Activated CD8-positive, alpha-beta memory T cell treated with anti-CD3 and anti-CD28 coated beads for 36 hours (primary cell): Measurements from ENCODE around the gene TIAM1. TPM values are rescaled to one million over a fixed set of nuclear protein-coding genes. Genes with fewer than 3 reads are reported as not detected.

Source experiments
- CTCF ChIA-PET: fragments of 350-600 bp; sonication (Branson Sonifier 250); formaldehyde crosslinking; loops from one replicate; lab custom pipeline; 2021; ENCODE audit warnings: antibody characterized with exemption; lab: Charles Lee
- POLR2A ChIA-PET: fragments of 350-600 bp; sonication (Branson Sonifier 250); formaldehyde crosslinking; loops from one replicate; lab custom pipeline; 2021; ENCODE audit warnings: antibody characterized with exemption; lab: Charles Lee
- total RNA-seq, 2 experiments: library from RNA; stranded (reverse); gene quantifications; one replicate each; pipeline ENCODE4 v1.2.3, GENCODE V29; 2021

TIAM1 gene
- total RNA-seq, 2 experiments from 2014 or later = 28.8 to 31.0 TPM

DNA sequence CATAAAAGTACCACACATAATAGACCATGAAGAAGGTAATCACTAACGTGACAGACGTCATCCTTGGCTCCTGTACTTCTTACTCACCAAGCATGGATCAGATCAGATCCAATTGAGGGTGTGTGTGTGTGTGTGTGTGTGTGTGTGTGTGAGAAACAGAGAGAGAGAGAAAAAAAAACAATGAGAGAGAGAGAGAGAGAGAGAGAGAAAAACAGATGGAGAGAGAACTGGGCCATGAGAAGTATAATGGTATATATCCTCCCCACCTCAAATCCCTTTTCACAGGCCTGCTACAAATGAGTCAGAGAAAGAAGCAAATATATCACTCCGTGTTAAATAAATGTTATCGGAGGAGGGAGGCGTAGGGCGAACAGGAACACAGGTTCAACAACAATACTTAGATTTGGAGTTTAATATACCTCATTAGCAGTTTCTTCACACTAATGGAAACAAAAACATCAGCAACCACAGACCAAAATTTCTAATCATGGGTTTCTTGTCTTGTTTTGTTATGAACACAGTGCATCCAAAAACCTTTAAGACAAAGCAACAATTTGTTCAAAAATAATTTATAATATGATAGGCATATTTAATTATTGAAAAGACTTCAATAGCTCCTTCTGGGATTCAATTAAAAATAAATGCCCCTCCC, 45.3 kb downstream of the TIAM1 start:
- CTCF ChIA-PET = interaction anchor here (1.3 kb wide), 1 partner anchor 11 kb away, joined by 3 read pairs; no protein-coding TSS in a partner anchor
- POLR2A ChIA-PET = interaction anchor here (0.6 kb wide), 1 partner anchor 110 kb away, joined by 9 read pairs; no protein-coding TSS in a partner anchor

DNA sequence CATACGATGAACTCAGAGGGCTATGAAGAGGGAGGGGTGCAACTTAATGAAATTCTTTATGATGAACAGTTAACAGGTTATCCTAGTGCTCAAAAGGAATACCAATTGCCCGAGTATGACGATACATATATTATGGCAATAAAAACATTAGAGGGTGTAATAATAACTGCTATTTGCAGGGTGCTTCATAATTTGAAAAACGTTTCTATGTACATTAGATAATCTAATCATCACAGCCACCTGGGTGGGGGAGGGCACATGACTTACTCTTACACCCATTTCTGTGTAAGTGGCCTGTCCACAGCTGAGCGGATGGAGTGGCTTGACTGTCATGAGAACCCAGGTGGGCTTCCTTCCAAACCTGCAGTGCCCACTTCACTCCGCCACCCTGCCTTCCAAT, 46.3 kb downstream of the TIAM1 start:
- POLR2A ChIA-PET = no interaction called here
- CTCF ChIA-PET = no interaction called here

DNA sequence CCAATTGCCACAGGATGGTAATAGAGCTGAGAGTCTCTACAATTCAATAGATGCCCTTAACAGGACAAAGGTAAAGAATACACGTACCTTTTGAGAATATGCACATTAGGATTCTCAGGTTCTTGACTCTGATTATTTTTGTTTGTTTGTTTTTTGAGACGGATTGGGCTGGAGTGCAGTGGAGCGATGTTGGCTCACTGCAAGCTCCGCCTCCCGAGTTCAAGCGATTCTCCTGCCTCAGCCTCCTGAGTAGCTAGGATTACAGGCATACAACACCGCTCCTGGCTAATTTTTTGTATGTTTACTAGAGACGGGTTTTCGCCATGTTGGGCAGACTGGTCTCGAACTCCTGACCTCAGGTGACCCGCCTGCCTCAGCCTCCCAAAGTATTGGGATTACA, 48.4 kb downstream of the TIAM1 start:
- CTCF ChIA-PET = no interaction called here
- POLR2A ChIA-PET = no interaction called here

DNA sequence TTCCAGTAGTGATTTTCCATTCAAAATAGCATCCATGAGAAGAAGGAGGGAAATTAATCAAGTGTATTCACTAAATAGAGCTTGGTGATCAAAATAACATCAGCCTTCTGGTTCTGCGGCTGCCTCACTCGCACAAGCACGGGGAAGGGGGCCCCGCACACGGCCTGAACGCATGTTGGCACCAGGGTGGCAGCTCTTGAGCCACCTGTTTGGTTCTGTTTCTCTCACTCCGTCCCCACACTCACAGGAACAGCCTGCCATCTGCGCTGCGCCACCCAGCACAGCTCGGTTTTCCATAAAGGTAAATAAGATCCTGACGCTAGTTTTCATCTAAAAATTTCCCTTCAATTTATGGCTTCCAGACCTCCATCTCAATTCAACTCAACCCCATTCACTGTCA, 49.4 kb downstream of the TIAM1 start:
- ChIA-PET CTCF (interaction anchor here (1.6 kb wide), 1 partner anchor 286 kb away, joined by 4 read pairs; no protein-coding TSS in a partner anchor), POLR2A (no interaction called here)

DNA sequence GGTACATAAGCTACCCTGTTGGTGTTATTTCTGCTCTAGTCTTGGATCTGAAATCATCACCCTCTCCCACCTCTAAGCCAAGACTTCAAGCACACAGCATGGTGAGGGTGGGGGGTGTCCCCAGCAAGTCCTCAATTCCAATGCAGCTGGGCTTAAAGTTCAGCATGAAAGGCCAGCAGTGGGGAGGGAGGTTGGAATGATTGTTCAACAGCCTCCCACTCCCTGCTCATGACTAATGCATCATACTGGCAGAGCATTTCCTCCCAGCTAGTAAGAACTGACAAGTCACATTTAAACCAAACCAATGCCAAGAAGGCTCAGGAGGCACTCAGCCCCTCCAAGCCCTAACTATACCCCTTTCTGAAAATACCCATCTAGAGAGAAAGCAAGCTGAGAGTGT, 50.1 kb downstream of the TIAM1 start:
- ChIA-PET POLR2A (no interaction called here), CTCF (interaction anchor here (1.6 kb wide), 1 partner anchor 287 kb away, joined by 4 read pairs; no protein-coding TSS in a partner anchor)

DNA sequence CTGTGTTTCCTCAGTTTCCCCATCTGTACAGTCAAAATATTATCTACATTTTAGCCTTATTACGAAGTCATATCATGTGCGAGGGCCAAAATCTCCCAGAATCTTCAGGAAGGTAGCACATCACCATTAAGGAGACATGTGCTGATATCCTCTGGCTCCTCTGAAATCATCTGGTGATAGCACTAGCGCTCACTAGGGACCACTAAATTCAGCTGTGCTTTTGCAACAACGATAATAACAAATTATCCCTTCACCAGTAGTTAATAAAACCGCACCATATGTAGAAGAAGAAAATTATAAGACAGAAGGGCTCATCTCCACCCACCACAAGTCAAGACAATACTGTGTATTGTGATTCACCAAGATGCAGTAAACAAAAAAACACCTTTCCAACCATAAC, 53.3 kb downstream of the TIAM1 start:
- ChIA-PET POLR2A (no interaction called here), CTCF (no interaction called here)

DNA sequence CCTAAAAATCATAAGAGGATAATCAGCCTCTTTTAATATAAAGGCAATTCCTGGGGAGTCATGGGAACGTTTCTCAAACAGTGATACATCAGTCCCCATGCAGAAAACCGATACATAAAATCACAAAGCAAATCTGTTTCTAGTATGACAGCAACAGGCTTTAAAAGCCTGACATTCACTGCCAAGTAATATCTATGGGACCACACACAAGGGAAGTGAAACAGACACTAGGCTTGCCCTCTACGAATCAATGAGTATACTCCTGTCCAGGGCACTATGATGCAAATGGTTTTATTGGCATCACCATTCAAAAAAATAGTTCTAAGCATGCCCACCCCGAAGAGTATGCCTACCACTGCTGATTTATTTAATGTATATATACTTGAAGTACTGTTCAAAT, 54.4 kb downstream of the TIAM1 start:
- POLR2A ChIA-PET = no interaction called here
- CTCF ChIA-PET = no interaction called here

DNA sequence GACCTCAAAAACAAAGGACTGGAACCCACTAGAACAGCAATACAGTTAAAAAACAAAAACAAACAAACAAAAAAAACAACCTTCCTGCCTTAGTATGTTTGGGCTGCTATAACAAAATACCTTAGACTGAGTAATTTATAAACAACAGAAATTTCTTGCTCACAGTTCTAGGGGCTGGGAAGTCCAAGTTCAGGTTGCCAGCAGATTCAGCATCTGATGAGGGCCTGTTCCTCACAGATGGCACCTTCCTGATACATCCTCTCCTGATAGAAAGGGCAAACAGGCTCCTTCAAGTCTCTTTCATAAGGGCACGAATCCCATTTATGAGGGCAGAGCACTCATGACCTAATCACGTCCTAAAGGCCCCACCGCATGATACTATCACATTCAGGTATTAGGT, 55.9 kb downstream of the TIAM1 start:
- POLR2A ChIA-PET = no interaction called here
- CTCF ChIA-PET = no interaction called here

DNA sequence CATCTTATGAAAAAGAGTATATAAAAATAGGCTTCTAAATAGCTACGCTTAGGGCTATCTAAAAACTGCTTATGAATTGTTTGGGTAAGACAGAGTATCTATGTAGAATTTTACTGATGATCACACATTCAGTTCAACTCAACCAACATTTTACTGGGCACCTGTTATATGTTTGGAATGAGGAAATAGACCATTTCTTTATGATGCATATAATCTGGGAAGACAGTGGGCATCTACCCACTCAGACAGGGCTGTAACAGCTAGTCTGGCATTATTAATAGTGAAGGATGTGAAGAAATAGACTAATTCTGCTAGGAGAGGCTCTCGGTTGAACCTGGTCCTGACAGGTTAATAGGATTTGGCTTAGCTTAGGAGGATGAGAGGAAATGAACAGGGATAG, 56.9 kb downstream of the TIAM1 start:
- ChIA-PET POLR2A (no interaction called here), CTCF (interaction anchor here (0.6 to 1.1 kb wide), 3 partner anchors 12 to 833 kb away, joined by 3 read pairs; no protein-coding TSS in a partner anchor)

DNA sequence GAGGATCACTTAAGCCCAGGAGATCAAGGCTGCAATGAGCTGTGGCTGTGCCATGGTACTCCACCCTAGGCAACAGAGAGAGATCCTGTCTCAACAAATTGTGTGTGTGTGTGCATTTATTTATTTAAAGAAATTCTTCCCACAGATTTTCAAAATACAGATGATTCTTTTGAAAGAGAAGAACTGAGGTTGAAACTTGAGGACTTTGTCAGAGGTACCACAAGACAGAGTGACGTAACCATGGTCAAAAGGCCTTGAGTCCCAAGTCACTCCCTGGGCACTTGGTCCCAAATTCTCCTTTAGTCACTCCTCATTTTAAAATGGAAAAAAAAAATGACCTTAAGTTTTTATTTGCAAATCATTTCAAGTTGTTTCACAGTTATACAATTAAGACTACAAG, 57.4 kb downstream of the TIAM1 start:
- POLR2A ChIA-PET = no interaction called here
- CTCF ChIA-PET = interaction anchor here (0.6 to 1.1 kb wide), 2 partner anchors 13 to 49 kb away, joined by 3 read pairs; no protein-coding TSS in a partner anchor

DNA sequence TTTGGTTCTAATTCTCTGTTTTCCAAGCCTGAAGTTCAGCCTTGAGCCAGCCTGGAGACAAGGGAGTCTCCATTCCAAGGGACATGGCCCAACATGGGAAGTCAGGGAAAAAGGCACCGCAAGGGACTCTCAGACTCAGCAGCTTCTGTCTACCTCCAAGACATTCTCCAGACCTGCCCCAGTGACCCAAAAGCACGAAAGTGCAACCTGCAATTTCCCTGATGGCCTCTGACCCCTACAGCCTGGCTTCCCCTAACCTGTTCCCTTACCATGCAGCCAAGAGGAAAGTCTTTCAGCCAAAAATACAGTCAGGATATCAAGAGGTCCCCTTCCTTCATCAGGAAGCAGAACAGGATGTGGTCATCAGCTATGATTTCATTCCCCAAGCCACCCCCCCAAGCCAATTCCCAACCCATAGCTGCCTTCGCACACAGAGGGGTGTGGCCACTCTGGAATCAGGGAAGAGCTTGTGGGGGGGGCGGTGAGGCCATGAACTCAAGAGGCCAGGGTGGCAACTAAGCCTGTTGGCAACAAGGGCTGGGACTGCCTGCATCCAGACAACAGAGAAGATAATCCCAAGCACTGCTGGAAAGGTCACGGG, 59.2 kb downstream of the TIAM1 start:
- ChIA-PET POLR2A (interaction anchor here (0.6 kb wide), 1 partner anchor 175 kb away, joined by 3 read pairs; no protein-coding TSS in a partner anchor), CTCF (no interaction called here)

DNA sequence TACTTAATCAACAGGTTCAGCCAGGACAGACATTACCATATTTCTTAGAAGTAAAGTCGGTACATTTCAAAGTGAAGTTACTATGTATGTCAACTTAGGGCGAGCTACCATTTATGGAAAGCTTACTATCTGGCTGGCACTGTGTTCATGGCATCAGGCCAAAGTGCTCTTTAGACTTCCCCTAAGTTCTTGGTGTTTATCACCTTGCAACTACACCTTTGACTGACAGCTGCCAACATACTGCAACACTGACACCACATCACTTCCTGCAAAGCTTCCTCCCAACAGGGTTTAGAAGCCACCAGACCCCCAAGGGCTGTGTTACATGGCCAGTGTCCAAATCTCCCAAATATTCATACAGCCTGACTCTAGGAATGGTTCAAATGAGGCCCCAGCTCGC, 61.0 kb downstream of the TIAM1 start:
- CTCF ChIA-PET = no interaction called here

DNA sequence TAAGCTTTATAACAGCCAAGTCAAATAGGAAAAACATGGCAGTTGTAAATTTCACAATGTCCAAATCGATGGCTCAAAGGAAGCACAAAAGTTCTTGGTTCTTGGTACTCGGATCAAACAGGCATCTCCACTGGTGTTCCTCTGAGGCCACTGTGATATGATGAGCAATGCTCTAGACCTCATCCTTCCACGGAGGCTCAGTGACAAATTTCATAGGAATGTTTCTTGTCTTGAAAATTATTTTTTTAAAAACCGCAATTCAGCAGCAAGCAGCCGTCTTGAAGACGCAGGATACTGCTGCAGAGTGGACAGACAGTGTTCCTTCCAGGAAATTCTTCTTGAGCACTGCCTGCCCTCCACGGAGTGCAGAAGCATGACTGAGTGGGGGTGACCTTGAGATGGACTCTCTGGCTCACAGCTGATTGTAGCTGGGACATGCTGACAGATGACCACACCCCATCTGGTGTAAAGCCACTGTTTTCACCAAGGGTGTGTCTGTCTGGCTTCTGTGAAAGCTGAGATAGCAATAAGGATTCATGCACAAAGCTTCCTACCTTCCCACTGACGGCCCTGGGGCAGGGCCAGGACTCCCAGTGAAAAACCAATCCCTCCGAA, 61.9 kb downstream of the TIAM1 start:
- POLR2A ChIA-PET = no interaction called here
- CTCF ChIA-PET = no interaction called here

More for the DNA sequence above, 61.0 kb downstream of the TIAM1 start:
- POLR2A ChIA-PET = no interaction called here

DNA sequence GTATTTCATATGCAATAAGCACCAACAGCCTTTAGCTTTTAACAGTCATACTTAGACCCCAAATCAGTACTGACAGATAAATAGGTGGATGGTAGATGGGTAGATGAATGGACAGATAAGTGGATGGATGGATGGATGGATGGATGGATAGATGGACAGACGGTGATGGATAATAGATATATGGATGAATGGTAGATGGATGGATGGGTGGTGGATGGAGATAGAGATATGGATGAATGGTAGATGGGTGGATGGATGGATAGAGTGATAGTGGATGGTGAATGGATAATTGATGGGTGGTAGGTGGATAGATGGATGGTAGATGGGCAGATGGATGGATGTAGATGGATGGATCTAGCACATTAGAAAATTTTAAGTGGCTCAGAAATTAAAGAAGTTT, 62.5 kb downstream of the TIAM1 start:
- POLR2A ChIA-PET = no interaction called here
- CTCF ChIA-PET = no interaction called here

DNA sequence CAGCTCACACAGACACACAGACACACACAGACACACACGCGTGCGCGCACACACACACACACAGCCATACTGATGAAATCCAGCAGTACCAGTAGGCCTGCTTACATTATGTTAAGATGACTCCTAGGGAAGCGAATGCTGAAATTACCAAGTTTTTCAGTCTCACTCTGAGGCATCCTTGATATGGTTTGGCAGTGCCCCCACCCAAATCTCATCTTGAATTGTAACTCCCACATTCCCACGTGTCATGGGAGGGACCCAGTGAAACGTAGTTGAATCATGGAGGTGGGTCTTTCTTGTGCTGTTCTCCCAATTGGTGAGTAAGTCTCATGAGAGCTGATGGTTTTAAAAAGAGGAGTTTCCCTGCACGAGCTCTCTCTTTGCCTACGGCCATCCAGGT, 64.1 kb downstream of the TIAM1 start:
- ChIA-PET POLR2A (no interaction called here), CTCF (no interaction called here)

DNA sequence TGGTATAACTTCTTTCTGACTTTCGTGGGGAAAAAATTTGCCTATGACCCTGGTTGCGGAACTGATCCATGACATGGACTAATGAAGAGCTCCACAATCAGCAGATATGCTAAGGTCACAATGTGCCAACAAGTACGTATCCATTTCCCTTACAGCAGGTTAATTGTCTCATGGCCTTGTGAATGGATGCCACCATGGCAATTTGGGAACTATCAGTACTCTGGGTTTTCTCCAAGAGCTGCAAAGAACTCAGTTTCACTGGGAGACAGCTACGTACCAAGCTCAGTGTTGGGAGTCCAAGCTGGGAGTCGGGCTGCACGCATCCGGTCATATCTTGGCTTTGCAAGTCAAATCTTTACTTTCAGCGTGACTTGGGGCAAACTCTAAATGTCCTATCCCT, 64.8 kb downstream of the TIAM1 start:
- POLR2A ChIA-PET = no interaction called here
- CTCF ChIA-PET = no interaction called here

DNA sequence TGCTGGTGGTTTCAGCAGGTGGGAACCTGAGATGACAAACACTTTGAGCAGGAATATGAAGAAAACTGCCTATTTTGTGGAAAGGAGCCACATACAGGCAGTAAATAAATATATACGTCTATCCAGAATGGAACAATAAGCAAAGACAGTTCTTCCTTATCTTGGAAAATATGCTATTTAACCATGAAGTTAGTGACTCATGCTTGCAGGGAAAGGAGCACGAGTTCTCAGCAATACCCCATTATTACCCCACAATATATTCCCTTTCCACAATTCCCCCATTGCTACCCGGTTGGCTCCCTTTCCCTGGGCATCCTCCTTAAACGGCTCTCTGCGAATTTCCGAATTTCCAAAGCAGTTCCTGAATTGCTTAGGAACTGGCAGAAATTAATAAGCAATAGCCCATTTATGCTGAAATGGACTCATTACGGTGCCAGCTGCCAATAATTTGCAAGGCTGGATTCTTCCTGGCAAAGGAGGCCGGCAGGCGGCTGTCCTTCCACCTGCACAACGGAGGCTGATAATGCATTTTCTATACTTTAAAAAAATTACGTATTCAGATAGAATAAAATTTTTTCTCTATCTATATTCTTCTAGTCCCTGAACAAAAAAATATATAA, 65.4 kb downstream of the TIAM1 start:
- POLR2A ChIA-PET = no interaction called here

DNA sequence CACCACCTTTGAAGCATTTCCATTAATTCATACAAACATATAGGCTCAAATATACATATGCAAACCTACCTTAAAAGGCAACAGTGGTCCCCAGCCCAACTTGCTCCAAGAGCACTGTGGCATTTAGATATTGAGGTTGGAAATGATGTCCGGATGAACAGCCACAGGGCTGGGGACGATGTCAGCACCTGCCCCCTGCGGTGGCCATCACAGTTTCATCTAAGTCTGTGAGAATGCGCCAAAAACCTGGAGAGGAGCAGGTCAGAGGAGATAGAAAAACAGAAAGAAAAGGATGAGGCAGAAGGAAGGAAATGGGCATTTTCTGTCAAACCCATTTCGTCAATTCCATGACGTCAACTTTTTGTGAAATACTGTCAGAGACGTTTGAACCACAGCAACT, 67.4 kb downstream of the TIAM1 start:
- POLR2A ChIA-PET = no interaction called here
- CTCF ChIA-PET = no interaction called here

More for the DNA sequence above, 65.4 kb downstream of the TIAM1 start:
- CTCF ChIA-PET = no interaction called here

DNA sequence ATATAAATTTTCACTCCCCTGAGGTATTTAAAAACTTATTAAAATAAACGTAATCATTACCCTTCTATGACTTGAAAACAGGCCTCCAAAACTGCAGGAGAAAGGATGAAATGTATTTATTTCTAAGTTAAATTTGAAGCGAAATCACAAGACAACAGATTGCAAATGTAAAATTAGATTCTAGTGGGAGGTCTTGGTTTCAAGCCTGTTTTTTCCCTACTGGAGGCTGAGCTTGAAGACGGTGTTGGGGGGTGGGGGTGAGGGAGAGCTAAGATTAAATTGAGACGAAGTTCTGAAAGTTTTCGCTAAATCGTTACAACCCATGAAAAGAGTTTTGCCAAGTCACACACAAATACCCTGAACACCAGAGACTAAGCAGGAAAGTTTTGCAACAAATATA, 68.2 kb downstream of the TIAM1 start:
- ChIA-PET POLR2A (no interaction called here), CTCF (no interaction called here)

DNA sequence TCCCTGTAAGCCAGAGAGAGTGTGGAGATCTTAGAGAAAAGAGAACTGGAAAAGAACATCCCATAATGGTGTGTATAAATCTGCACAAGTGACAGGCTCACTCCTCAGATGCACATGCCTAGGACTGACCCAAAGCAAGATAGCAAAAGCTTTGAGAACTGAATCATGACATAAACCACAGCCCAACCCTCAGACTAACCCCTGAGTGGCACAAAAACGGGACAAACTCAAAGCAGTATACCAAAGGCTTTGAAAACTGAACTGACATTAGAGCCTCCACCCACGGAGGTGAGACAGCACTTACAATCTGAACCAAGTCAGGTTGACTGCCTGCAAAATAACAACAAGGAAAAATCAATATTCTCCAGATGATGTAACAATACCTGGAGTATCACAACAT, 70.8 kb downstream of the TIAM1 start:
- POLR2A ChIA-PET = interaction anchor here (0.5 kb wide), 1 partner anchor 192 kb away, joined by 3 read pairs; no protein-coding TSS in a partner anchor
- CTCF ChIA-PET = no interaction called here
